HepG2 (cell line): ENCODE measurements around the gene SLC35A2. TPM values are rescaled to one million over a fixed set of nuclear protein-coding genes. Genes with fewer than 3 reads are reported as not detected.

Experiments
- ARNTL ChIP-seq: sonication (generic); formaldehyde crosslinking; IDR thresholded peaks from 2 replicates; pipeline ENCODE4 v1.4.0; 2020; ENCODE audit warnings: mild to moderate bottlenecking, missing genetic modification reagents
- DZIP1 ChIP-seq: sonication (generic); formaldehyde crosslinking; IDR thresholded peaks from 2 replicates; pipeline ENCODE4 v1.5.0; 2020; ENCODE audit warnings: mild to moderate bottlenecking, missing genetic modification reagents
- EZH2 ChIP-seq: conservative IDR thresholded peaks from 2 replicates; pipeline ENCODE4 v1.6.1; 2012; ENCODE audit warnings: mild to moderate bottlenecking, low read depth, low read length, moderate library complexity
- GABPB1 ChIP-seq: IDR thresholded peaks from 2 replicates; pipeline ENCODE4 v1.6.1; 2016; ENCODE audit warnings: mild to moderate bottlenecking, missing genetic modification reagents, moderate library complexity, missing compliant biosample characterization
- HMGXB4 ChIP-seq, 2 experiments: sonication (generic) in 1 of 2; formaldehyde crosslinking in 1 of 2; IDR thresholded peaks; 2 replicates each; pipeline versions ENCODE4 v1.4.0 to v1.6.1; 2018 to 2020; ENCODE audit warnings: missing genetic modification reagents in 2 of 2, borderline replicate concordance in 1 of 2, low read depth in 1 of 2, mild to moderate bottlenecking in 1 of 2, missing biosample characterization in 1 of 2
- PRDM10 ChIP-seq: sonication (generic); formaldehyde crosslinking; IDR thresholded peaks from 2 replicates; pipeline ENCODE4 v1.4.0; 2020; ENCODE audit warnings: low read depth, missing genetic modification reagents
- REST ChIP-seq, 2 experiments: IDR thresholded peaks; 2 replicates each; pipeline ENCODE4 v1.6.1; 2011 to 2012; ENCODE audit warnings: low read length in 2 of 2, borderline replicate concordance in 1 of 2, low read depth in 1 of 2, mild to moderate bottlenecking in 1 of 2, moderate library complexity in 1 of 2
- SIN3A ChIP-seq: IDR thresholded peaks from 2 replicates; pipeline ENCODE4 v1.6.1; 2011; ENCODE audit warnings: low read depth, mild to moderate bottlenecking, control low read depth, low read length, borderline replicate concordance
- TEAD3 ChIP-seq: optimal IDR thresholded peaks from 2 replicates; pipeline ENCODE3; 2016; ENCODE audit warnings: borderline replicate concordance
- XRCC5 ChIP-seq: fragments of 200-400 bp; formaldehyde crosslinking; optimal IDR thresholded peaks from 2 replicates; pipeline ENCODE3; 2017; ENCODE audit warnings: mild to moderate bottlenecking, low read length
- ZMYM4 ChIP-seq: sonication (generic); formaldehyde crosslinking; IDR thresholded peaks from 2 replicates; pipeline ENCODE4 v1.8.1; 2023; ENCODE audit warnings: mild to moderate bottlenecking, missing genetic modification reagents
- ZUFSP ChIP-seq: sonication (generic); formaldehyde crosslinking; IDR thresholded peaks from 2 replicates; pipeline ENCODE4 v1.9.0; 2021; ENCODE audit warnings: missing genetic modification reagents, mild to moderate bottlenecking, borderline replicate concordance
- polyA plus RNA-seq, 8 experiments: library from polyadenylated mRNA; depleted of rRNA in 3 of 8; stranded (reverse) in 7 of 8; unstranded in 1 of 8; fragments of >200 nt; fragmentation: Illumina TruSeq in 4 of 8; extraction: Trizol in 4 of 8; gene quantifications; 2 replicates each; pipeline versions ENCODE4 v1.2.1 to v1.2.3, GENCODE V29; 2011 to 2016; ENCODE audit warnings: low read depth in 4 of 8, missing spikeins in 1 of 8, mixed read lengths in 1 of 8; ENCODE audit not compliant: insufficient read depth in 1 of 8
- total RNA-seq, 5 experiments: library from RNA; depleted of rRNA; stranded (reverse); fragments of >200 nt; fragmentation: Illumina TruSeq; extraction: Trizol; gene quantifications; 2 replicates each; pipeline ENCODE4 v1.2.3, GENCODE V29; 2016; ENCODE audit warnings: low read depth in 1 of 5

SLC35A2 gene
- total and polyA plus RNA-seq, 2 of the 13 experiments (the other 11 are each of a cell fraction or from before 2014, with no cell fraction given) = 32.1 to 40.8 TPM

GRCh38 chrX:48918643-48919340, 7.3 kb upstream of the SLC35A2 start, which contains the start of gene PIM2 (continued):
- TF ChIP-seq ZUFSP (no peak), TEAD3 (peak; percentile 51), HMGXB4 (CRISPR knock-in tag; IDR thresholded peaks at IDR 0.05; ENCODE audit: borderline replicate concordance in 1 of 2, low read depth in 1 of 2) (0 out of 4 replicates have a peak, but pooled peaks of 1 of the 2 experiments have one; percentile 29), REST (IDR thresholded peaks at IDR 0.05; ENCODE audit: borderline replicate concordance in 1 of 2, low read depth in 1 of 2, low read length in 2 of 2) (peak in 1 of 2 experiments; percentile 42; a peak in 1 of 4 replicates), EZH2 (no peak), PRDM10 (CRISPR knock-in tag) (no peak), GABPB1 (CRISPR knock-in tag) (peak; percentile 59; the same call in 1 of the 2 replicates), XRCC5 (no peak), ZMYM4 (CRISPR knock-in tag) (0 out of 2 replicates have a peak, but pooled peaks have one; percentile 52), ARNTL (CRISPR knock-in tag) (0 out of 2 replicates have a peak, but pooled peaks have one; percentile 19), DZIP1 (CRISPR knock-in tag) (0 out of 2 replicates have a peak, but pooled peaks have one; percentile 39), SIN3A (peak; percentile 70; the same call in 1 of the 2 replicates)
